Mucosa of stomach (tissue), 1 donor: ENCODE measurements around the gene WDR59.
"Not testable (repeated sequence)": the region's sequence is repeated elsewhere in the genome, so short reads cannot be mapped to it uniquely, and the experiment has no call there.

ENCODE experiments used
- H3K27me3 ChIP-seq: one replicate; pipeline ENCODE4 v1.7.0; 2013; ENCODE audit warnings: mild to moderate bottlenecking, low read length; ENCODE audit not compliant: control insufficient read depth, insufficient read depth
- H3K36me3 ChIP-seq: one replicate; pipeline ENCODE4 v1.7.0; 2013; ENCODE audit warnings: low read length; ENCODE audit not compliant: control insufficient read depth, insufficient read depth
- H3K4me1 ChIP-seq: one replicate; pipeline ENCODE4 v1.7.0; 2013; ENCODE audit warnings: mild to moderate bottlenecking, low read length; ENCODE audit not compliant: control insufficient read depth, insufficient read depth
- H3K4me3 ChIP-seq: one replicate; pipeline ENCODE4 v1.7.0; 2013; ENCODE audit warnings: low read length
- H3K9ac ChIP-seq: one replicate; pipeline ENCODE4 v1.7.0; 2013; ENCODE audit warnings: mild to moderate bottlenecking, low read length, moderate library complexity
- H3K9me3 ChIP-seq: one replicate; pipeline ENCODE4 v1.7.0; 2013; ENCODE audit warnings: mild to moderate bottlenecking, low read length, moderate library complexity; ENCODE audit not compliant: control insufficient read depth
- donor health status: Pancreatic carcinoma.

Gene WDR59

GRCh38 chr16:74921051-74921450 lies 63.9 kb downstream of the WDR59 start:
- peaks cover 11% of the 10 kb centered on the region for H3K4me1 ChIP-seq
- H3K9me3 ChIP-seq: no peaks in the 10 kb centered on the region
- H3K36me3 ChIP-seq: no peaks in the 10 kb centered on the region
- no peak overlapping the region for H3K4me3 ChIP-seq
- H3K27me3 ChIP-seq: no peaks in the 10 kb centered on the region
- no peak overlapping the region for H3K9ac ChIP-seq

GRCh38 chr16:74909665-74910064 lies 75.3 kb downstream of the WDR59 start:
- no peaks in the 10 kb centered on the region for H3K27me3 ChIP-seq
- no peak overlapping the region for H3K9ac ChIP-seq
- H3K4me1 ChIP-seq: no peaks in the 10 kb centered on the region
- H3K4me3 ChIP-seq: no peak overlapping the region
- H3K36me3 ChIP-seq: peaks cover 6% of the 10 kb centered on the region
- no peaks in the 10 kb centered on the region for H3K9me3 ChIP-seq

GRCh38 chr16:74908759-74909158 lies 76.2 kb downstream of the WDR59 start:
- not testable (repeated sequence) for H3K36me3 ChIP-seq, H3K27me3 ChIP-seq, H3K9ac ChIP-seq, H3K4me1 ChIP-seq, H3K9me3 ChIP-seq, H3K4me3 ChIP-seq

- Histone ChIP-seq H3K27me3 (no peaks in the 10 kb centered on the region), H3K4me3 (no peak overlapping the region), H3K9me3 (no peaks in the 10 kb centered on the region), H3K9ac (no peak overlapping the region), H3K36me3 (no peaks in the 10 kb centered on the region), H3K4me1 (no peaks in the 10 kb centered on the region)
These were observed 80.8 kb downstream of the WDR59 start for GRCh38 chr16:74903901-74904678.

GRCh38 chr16:74903120-74903519 lies 81.8 kb downstream of the WDR59 start:
- Histone ChIP-seq H3K36me3 (no peaks in the 10 kb centered on the region), H3K4me3 (no peak overlapping the region), H3K9me3 (no peaks in the 10 kb centered on the region), H3K27me3 (no peaks in the 10 kb centered on the region), H3K9ac (no peak overlapping the region), H3K4me1 (no peaks in the 10 kb centered on the region)

- no peak overlapping the region for H3K4me3 ChIP-seq
- H3K9ac ChIP-seq: no peak overlapping the region
- H3K9me3 ChIP-seq: no peaks in the 10 kb centered on the region
- no peaks in the 10 kb centered on the region for H3K36me3 ChIP-seq
- H3K4me1 ChIP-seq: no peaks in the 10 kb centered on the region
- H3K27me3 ChIP-seq: no peaks in the 10 kb centered on the region
These were observed 82.8 kb downstream of the WDR59 start for GRCh38 chr16:74902161-74902560.

- Histone ChIP-seq H3K9ac (no peak overlapping the region), H3K4me3 (no peak overlapping the region), H3K4me1 (no peaks in the 10 kb centered on the region), H3K9me3 (no peaks in the 10 kb centered on the region), H3K36me3 (no peaks in the 10 kb centered on the region), H3K27me3 (no peaks in the 10 kb centered on the region)
These were observed 83.3 kb downstream of the WDR59 start for GRCh38 chr16:74901606-74902005.

GRCh38 chr16:74899816-74900215 lies 85.1 kb downstream of the WDR59 start:
- no peaks in the 10 kb centered on the region for H3K4me1 ChIP-seq
- no peaks in the 10 kb centered on the region for H3K9me3 ChIP-seq
- no peak overlapping the region for H3K9ac ChIP-seq
- H3K27me3 ChIP-seq: no peaks in the 10 kb centered on the region
- no peaks in the 10 kb centered on the region for H3K36me3 ChIP-seq
- H3K4me3 ChIP-seq: no peak overlapping the region

GRCh38 chr16:74898659-74899058 lies 86.3 kb downstream of the WDR59 start:
- Histone ChIP-seq H3K9ac (no peak overlapping the region), H3K27me3 (no peaks in the 10 kb centered on the region), H3K9me3 (no peaks in the 10 kb centered on the region), H3K4me3 (no peak overlapping the region), H3K36me3 (no peaks in the 10 kb centered on the region), H3K4me1 (no peaks in the 10 kb centered on the region)

GRCh38 chr16:74896389-74897370 lies 88.2 kb downstream of the WDR59 start:
- no peaks in the 10 kb centered on the region for H3K9me3 ChIP-seq
- H3K9ac ChIP-seq: no peak overlapping the region
- H3K36me3 ChIP-seq: no peaks in the 10 kb centered on the region
- H3K27me3 ChIP-seq: no peaks in the 10 kb centered on the region
- no peak overlapping the region for H3K4me3 ChIP-seq
- H3K4me1 ChIP-seq: no peaks in the 10 kb centered on the region

- Histone ChIP-seq H3K4me1 (no peaks in the 10 kb centered on the region), H3K9ac (no peak overlapping the region), H3K27me3 (no peaks in the 10 kb centered on the region), H3K9me3 (no peaks in the 10 kb centered on the region), H3K4me3 (no peak overlapping the region), H3K36me3 (no peaks in the 10 kb centered on the region)
These were observed 91.4 kb downstream of the WDR59 start for GRCh38 chr16:74893541-74893940.
